22Rv1 (cell line): ENCODE measurements around the gene TBC1D2.

Experiments
- CTCF ChIP-seq: fragments of 450-650 bp; IDR thresholded peaks from 2 replicates; pipeline ENCODE4 v1.5.1; 2017; ENCODE audit warnings: mild to moderate bottlenecking
- ZFX ChIP-seq: fragments of 450-650 bp; IDR thresholded peaks from 2 replicates; pipeline ENCODE4 v1.6.1; 2017; ENCODE audit warnings: antibody characterized with exemption, borderline replicate concordance

GRCh38 chr9:98234245-98234825 lies 21.1 kb downstream of the TBC1D2 start:
- TF ChIP-seq CTCF (no peak), ZFX (no peak)
